BLaER1 treated with 17β-estradiol and CSF1 and Interleukin-3, amounts not matched to agents 10 nM and 100 nM (cell line): ENCODE data around the gene PRRG4.
A peak's percentile ranks its signal among the peaks of the same experiment; 100 is the strongest.
"Not testable (repeated sequence)": the region's sequence is repeated elsewhere in the genome, so short reads cannot be mapped to it uniquely, and the experiment has no call there.

Experiments
- H3K27ac ChIP-seq, 11 experiments: shearing (Covaris generic); formaldehyde crosslinking; 2 replicates each; pipeline ENCODE4 v1.8.1; 2022
- H3K27me3 ChIP-seq, 11 experiments: shearing (Covaris generic); formaldehyde crosslinking; 2 replicates each; pipeline ENCODE4 v1.8.1; 2022
- H3K36me3 ChIP-seq, 11 experiments: shearing (Covaris generic); formaldehyde crosslinking; 2 replicates each; pipeline ENCODE4 v1.8.1; 2022
- H3K4me1 ChIP-seq, 10 experiments: shearing (Covaris generic); formaldehyde crosslinking; 2 replicates each; pipeline ENCODE4 v1.8.1; 2022
- H3K4me2 ChIP-seq, 11 experiments: shearing (Covaris generic); formaldehyde crosslinking; 2 replicates each; pipeline ENCODE4 v1.8.1; 2022
- H3K4me3 ChIP-seq, 10 experiments: shearing (Covaris generic); formaldehyde crosslinking; 2 replicates each; pipeline ENCODE4 v1.8.1; 2022
- H3K9ac ChIP-seq, 11 experiments: shearing (Covaris generic); formaldehyde crosslinking; 2 replicates each; pipeline ENCODE4 v1.8.1; 2022
- H3K9me3 ChIP-seq, 11 experiments: shearing (Covaris generic); formaldehyde crosslinking; replicated peaks in 1 of 11; 2 replicates each; pipeline ENCODE4 v1.8.1; 2022
- H4K20me1 ChIP-seq, 11 experiments: shearing (Covaris generic); formaldehyde crosslinking; 2 replicates each; pipeline ENCODE4 v1.8.1; 2022
- Cebpa-rat ChIP-seq, 11 experiments: shearing (Covaris generic); IDR thresholded peaks; 2 replicates each; pipeline ENCODE4 v1.8.1; 2022

PRRG4 gene

GRCh38 chr11:32796425-32796824, 33.3 kb upstream of the PRRG4 start:
- Histone ChIP-seq H3K4me3 (no peak overlapping the region), H4K20me1 (no peaks in the 10 kb centered on the region), H3K27ac (no peak overlapping the region), H3K4me1 (no peaks in the 10 kb centered on the region), H3K4me2 (no peak overlapping the region), H3K27me3 (no peaks in the 10 kb centered on the region), H3K9me3 (no peaks in the 10 kb centered on the region), H3K9ac (no peak overlapping the region), H3K36me3 (no peaks in the 10 kb centered on the region)
- no peak for TF ChIP-seq Cebpa-rat (IDR thresholded peaks at IDR 0.05)

- Histone ChIP-seq H3K27me3 (no peaks in the 10 kb centered on the region), H3K27ac (no peak overlapping the region)
These were observed 20.4 kb upstream of the PRRG4 start for GRCh38 chr11:32809313-32809712.

GRCh38 chr11:32817181-32817851, 12.4 kb upstream of the PRRG4 start:
- H3K9ac ChIP-seq: no peak overlapping the region
- H3K27me3 ChIP-seq: no peaks in the 10 kb centered on the region
- H4K20me1 ChIP-seq: no peaks in the 10 kb centered on the region
- no peaks in the 10 kb centered on the region for H3K36me3 ChIP-seq
- H3K9me3 ChIP-seq: no peaks in the 10 kb centered on the region
- H3K4me1 ChIP-seq: peaks cover 0 to 14% (median 2%) of the 10 kb centered on the region in 10 experiments; a peak in 6 of 20 replicates
- H3K4me2 ChIP-seq: no peak overlapping the region
- no peak for TF ChIP-seq Cebpa-rat (IDR thresholded peaks at IDR 0.05)
- H3K27ac ChIP-seq: no peak overlapping the region
- no peak overlapping the region for H3K4me3 ChIP-seq

More at GRCh38 chr11:32809313-32809712, 20.4 kb upstream of the PRRG4 start:
- Histone ChIP-seq H4K20me1 (no peaks in the 10 kb centered on the region), H3K9ac (no peak overlapping the region), H3K36me3 (no peaks in the 10 kb centered on the region), H3K4me3 (no peak overlapping the region), H3K9me3 (no peaks in the 10 kb centered on the region), H3K4me1 (no peaks in the 10 kb centered on the region), H3K4me2 (no peak overlapping the region)
- no peak for TF ChIP-seq Cebpa-rat (IDR thresholded peaks at IDR 0.05)

GRCh38 chr11:32817852-32818183, 11.9 kb upstream of the PRRG4 start:
- no peak overlapping the region for H3K4me3 ChIP-seq
- no peak for TF ChIP-seq Cebpa-rat (IDR thresholded peaks at IDR 0.05)
- no peaks in the 10 kb centered on the region for H3K36me3 ChIP-seq
- H4K20me1 ChIP-seq: no peaks in the 10 kb centered on the region
- no peaks in the 10 kb centered on the region for H3K9me3 ChIP-seq
- no peak overlapping the region for H3K4me2 ChIP-seq
- H3K27me3 ChIP-seq: no peaks in the 10 kb centered on the region
- H3K4me1 ChIP-seq: peaks cover 0 to 17% (median 2%) of the 10 kb centered on the region in 10 experiments; a peak in 8 of 20 replicates
- H3K9ac ChIP-seq: no peak overlapping the region
- H3K27ac ChIP-seq: no peak overlapping the region

- no peaks in the 10 kb centered on the region for H4K20me1 ChIP-seq
- no peaks in the 10 kb centered on the region for H3K36me3 ChIP-seq
- TF ChIP-seq Cebpa-rat (IDR thresholded peaks at IDR 0.05): no peak
- H3K9me3 ChIP-seq: no peaks in the 10 kb centered on the region
- H3K9ac ChIP-seq: no peak overlapping the region
- no peak overlapping the region for H3K27ac ChIP-seq
- peaks cover 0 to 23% (median 4%) of the 10 kb centered on the region in 10 experiments; a peak in 8 of 20 replicates for H3K4me1 ChIP-seq
- H3K4me3 ChIP-seq: no peak overlapping the region
- H3K4me2 ChIP-seq: peak overlapping the region in 2 of 11 experiments; percentile 8 to 19; a peak in 2 of 22 replicates
- no peaks in the 10 kb centered on the region for H3K27me3 ChIP-seq
These were observed 10.5 kb upstream of the PRRG4 start for GRCh38 chr11:32819187-32819586.

GRCh38 chr11:32820497-32820896, 9.2 kb upstream of the PRRG4 start:
- H3K9me3 ChIP-seq: no peaks in the 10 kb centered on the region
- H3K9ac ChIP-seq: no peak overlapping the region
- no peaks in the 10 kb centered on the region for H4K20me1 ChIP-seq
- H3K27ac ChIP-seq: no peak overlapping the region
- no peak overlapping the region for H3K4me3 ChIP-seq
- TF ChIP-seq Cebpa-rat (IDR thresholded peaks at IDR 0.05): no peak
- H3K27me3 ChIP-seq: no peaks in the 10 kb centered on the region
- no peak overlapping the region for H3K4me2 ChIP-seq
- H3K4me1 ChIP-seq: peaks cover 0 to 23% (median 4%) of the 10 kb centered on the region in 10 experiments; a peak in 8 of 20 replicates
- H3K36me3 ChIP-seq: no peaks in the 10 kb centered on the region

- Histone ChIP-seq H3K9ac (no peak overlapping the region), H3K9me3 (no peaks in the 10 kb centered on the region), H4K20me1 (no peaks in the 10 kb centered on the region), H3K4me2 (peak overlapping the region in 3 of 11 experiments; percentile 9 to 56 (median 29); a peak in 2 of 22 replicates), H3K27me3 (no peaks in the 10 kb centered on the region), H3K4me3 (no peak overlapping the region), H3K36me3 (no peaks in the 10 kb centered on the region), H3K27ac (no peak overlapping the region), H3K4me1 (peaks cover 0 to 23% (median 4%) of the 10 kb centered on the region in 10 experiments; a peak in 8 of 20 replicates)
- TF ChIP-seq Cebpa-rat (IDR thresholded peaks at IDR 0.05): no peak
These were observed 8.2 kb upstream of the PRRG4 start for GRCh38 chr11:32821517-32821916.

GRCh38 chr11:32821917-32822560, 7.7 kb upstream of the PRRG4 start:
- Histone ChIP-seq H3K4me1 (peaks cover 0 to 23% (median 4%) of the 10 kb centered on the region in 10 experiments; a peak in 8 of 20 replicates), H3K9me3 (no peaks in the 10 kb centered on the region), H3K36me3 (no peaks in the 10 kb centered on the region), H3K27ac (no peak overlapping the region), H3K27me3 (no peaks in the 10 kb centered on the region), H3K4me3 (no peak overlapping the region), H3K9ac (no peak overlapping the region), H3K4me2 (peak overlapping the region in 4 of 11 experiments; percentile 9 to 56 (median 20); a peak in 5 of 22 replicates), H4K20me1 (no peaks in the 10 kb centered on the region)
- no peak for TF ChIP-seq Cebpa-rat (IDR thresholded peaks at IDR 0.05)

- not testable (repeated sequence) for H3K9ac ChIP-seq, H3K4me3 ChIP-seq, H4K20me1 ChIP-seq, H3K27ac ChIP-seq, H3K27me3 ChIP-seq, H3K36me3 ChIP-seq, H3K9me3 ChIP-seq
- Histone ChIP-seq H3K4me1 (peaks cover 0 to 23% (median 4%) of the 10 kb centered on the region in 10 experiments; a peak in 8 of 20 replicates), H3K4me2 (peak overlapping the region in 1 of 11 experiments; percentile 18; a peak in 2 of 22 replicates)
- peak in 6 of 11 experiments; percentile 7 to 73 (median 22); a peak in 4 of 22 replicates for TF ChIP-seq Cebpa-rat (IDR thresholded peaks at IDR 0.05)
These were observed 6.1 kb upstream of the PRRG4 start for GRCh38 chr11:32823617-32824016.
